ENCODE data around the gene SPTLC2.
"Not testable (repeated sequence)": the region's sequence is repeated elsewhere in the genome, so short reads cannot be mapped to it uniquely, and the experiment has no call there.

SPTLC2 gene

DNA sequence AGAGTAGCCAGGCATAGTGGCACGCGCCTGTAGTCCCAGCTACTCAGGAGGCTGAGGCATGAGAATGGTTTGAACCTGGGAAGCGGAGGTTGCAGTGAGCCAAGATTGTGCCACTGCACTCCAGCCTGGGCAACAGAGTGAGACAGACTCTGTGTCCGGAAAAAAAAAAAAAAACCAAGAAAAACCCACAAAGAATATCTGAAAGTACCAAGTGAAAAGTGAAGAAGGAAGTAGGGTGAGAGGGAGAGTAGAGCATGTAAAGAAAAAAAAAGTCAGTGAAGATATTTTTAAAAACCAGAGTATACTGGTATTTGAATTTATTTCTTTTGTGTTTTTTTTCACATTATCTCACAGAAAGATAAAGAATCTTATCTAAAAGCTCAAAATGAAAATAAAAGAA is 74.5 kb downstream of the SPTLC2 start:
- no peak for DNase-seq (ENCODE audit: low read depth, low spot score)
- in situ Hi-C loops (cut with HindIII; ENCODE audit: low sequenced_read_pairs), result no loop called here
- TF ChIP-seq, protein P1, sequence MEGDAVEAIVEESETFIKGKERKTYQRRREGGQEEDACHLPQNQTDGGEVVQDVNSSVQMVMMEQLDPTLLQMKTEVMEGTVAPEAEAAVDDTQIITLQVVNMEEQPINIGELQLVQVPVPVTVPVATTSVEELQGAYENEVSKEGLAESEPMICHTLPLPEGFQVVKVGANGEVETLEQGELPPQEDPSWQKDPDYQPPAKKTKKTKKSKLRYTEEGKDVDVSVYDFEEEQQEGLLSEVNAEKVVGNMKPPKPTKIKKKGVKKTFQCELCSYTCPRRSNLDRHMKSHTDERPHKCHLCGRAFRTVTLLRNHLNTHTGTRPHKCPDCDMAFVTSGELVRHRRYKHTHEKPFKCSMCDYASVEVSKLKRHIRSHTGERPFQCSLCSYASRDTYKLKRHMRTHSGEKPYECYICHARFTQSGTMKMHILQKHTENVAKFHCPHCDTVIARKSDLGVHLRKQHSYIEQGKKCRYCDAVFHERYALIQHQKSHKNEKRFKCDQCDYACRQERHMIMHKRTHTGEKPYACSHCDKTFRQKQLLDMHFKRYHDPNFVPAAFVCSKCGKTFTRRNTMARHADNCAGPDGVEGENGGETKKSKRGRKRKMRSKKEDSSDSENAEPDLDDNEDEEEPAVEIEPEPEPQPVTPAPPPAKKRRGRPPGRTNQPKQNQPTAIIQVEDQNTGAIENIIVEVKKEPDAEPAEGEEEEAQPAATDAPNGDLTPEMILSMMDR (IDR thresholded peaks at IDR 0.05; ENCODE audit: low read depth, low read length), result no peak
- H3K4me3 ChIP-seq (ENCODE audit: low read depth, low read length), result no peak overlapping the region

DNA sequence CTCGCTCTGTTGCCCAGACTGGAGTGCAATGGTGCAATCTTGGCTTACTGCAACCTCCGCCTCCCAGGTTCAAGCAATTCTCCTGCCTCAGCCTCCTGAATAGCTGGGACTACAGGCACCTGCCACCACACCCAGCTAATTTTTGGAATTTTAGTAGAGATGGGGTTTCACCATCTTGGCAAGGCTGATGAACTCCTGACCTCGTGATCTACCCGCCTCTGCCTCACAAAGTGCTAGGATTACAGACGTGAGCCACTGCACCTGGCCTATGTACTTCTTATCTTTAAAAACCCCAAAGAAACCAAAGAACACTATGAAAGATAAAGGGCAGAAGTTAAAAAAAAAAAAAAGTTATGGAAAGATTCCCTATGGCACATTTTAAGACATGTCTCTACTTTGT is 79.5 kb downstream of the SPTLC2 start:
- in situ Hi-C loops (cut with HindIII; ENCODE audit: low sequenced_read_pairs), result not testable (repeated sequence)

DNA sequence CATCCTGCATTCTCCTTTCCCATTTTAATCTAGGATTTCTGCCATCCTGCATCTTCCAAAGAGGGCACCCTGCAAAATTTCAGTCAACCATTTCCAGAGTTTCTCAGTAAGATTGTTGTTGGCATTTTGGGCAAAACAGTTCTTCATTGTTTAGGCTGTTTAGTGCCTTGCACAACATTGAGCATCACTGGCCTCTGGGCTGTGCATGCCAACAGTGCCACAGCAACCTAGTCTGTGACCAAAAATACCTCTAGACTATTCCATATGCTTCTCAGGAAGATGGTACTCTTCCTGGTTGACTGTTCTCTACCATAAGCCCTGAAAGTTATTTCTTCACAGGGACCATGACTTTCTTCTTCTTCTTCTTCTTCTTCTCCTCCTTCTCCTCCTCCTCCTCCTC is 85.4 kb downstream of the SPTLC2 start:
- in situ Hi-C loops (cut with HindIII; ENCODE audit: low sequenced_read_pairs), result no loop called here
- TF ChIP-seq, protein P1 (IDR thresholded peaks at IDR 0.05; ENCODE audit: low read depth, low read length), result no peak
- no peak for DNase-seq (ENCODE audit: low read depth, low spot score)
- no peak overlapping the region for H3K4me3 ChIP-seq (ENCODE audit: low read depth, low read length)

More for the DNA sequence above, 79.5 kb downstream of the SPTLC2 start:
- DNase-seq (ENCODE audit: low read depth, low spot score); H3K4me3 ChIP-seq (ENCODE audit: low read depth, low read length): not testable (repeated sequence)

DNA sequence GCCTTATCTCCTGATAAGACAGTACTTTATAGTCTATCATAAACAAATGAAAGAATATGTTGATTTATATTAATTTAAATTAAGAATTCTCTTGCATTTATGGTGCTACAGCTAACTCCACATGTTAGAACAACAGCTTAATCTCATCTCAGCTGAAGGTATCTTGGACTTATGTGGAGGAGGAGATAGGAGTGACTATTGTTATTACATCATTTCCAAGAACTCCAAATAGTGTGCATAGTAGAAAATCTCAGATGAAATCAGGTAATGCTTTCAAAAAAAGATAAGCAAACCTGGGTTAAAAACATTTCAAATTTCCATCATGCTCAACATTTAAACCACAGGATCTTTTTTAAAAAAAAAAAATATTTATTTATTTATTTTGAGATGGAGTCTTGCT is 86.5 kb downstream of the SPTLC2 start:
- in situ Hi-C loops (cut with HindIII; ENCODE audit: low sequenced_read_pairs), result no loop called here
- DNase-seq (ENCODE audit: low read depth, low spot score), result no peak
- TF ChIP-seq, protein P1 (IDR thresholded peaks at IDR 0.05; ENCODE audit: low read depth, low read length), result no peak
- no peak overlapping the region for H3K4me3 ChIP-seq (ENCODE audit: low read depth, low read length)

DNA sequence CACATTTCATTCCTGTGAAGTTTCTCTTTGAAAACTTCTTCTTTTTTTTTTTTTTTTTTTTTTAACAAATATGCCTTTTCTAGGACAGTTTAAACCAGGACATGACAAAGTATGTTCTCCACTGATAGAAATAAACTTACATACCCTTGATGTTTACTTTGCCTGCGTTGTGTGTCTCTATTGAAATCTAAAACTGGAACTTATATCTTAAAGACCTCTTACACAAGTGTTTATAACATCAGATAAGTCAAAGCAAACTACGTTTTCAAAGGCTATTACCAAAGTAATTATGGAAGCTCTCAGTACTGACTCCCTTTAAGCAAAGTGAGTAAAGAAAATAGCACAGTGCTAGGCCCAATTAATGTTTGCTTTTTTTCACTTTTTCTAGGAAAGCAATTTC is 87.2 kb downstream of the SPTLC2 start:
- no peak overlapping the region for H3K4me3 ChIP-seq (ENCODE audit: low read depth, low read length)
- in situ Hi-C loops (cut with HindIII; ENCODE audit: low sequenced_read_pairs), result no loop called here
- TF ChIP-seq, protein P1 (IDR thresholded peaks at IDR 0.05; ENCODE audit: low read depth, low read length), result no peak
- no peak for DNase-seq (ENCODE audit: low read depth, low spot score)

DNA sequence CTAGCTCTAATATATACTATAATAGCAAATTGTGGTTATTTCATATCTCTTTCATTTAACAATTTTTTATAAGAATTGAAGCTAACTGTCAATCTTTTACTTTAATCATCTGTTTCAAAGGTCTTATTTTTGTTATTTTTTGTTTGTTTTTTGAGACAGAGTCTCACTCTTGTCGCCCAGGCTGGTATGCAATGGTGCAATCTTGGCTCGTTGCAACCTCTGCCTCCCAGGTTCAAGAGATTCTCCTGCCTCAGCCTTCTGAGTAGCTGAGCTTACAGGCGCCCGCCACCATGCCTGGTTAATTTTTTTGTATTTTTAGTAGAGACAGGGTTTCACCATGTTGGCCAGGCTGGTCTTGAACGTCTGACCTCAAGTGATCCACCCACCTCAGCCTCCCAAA is 87.7 kb downstream of the SPTLC2 start:
- in situ Hi-C loops (cut with HindIII; ENCODE audit: low sequenced_read_pairs); H3K4me3 ChIP-seq (ENCODE audit: low read depth, low read length); DNase-seq (ENCODE audit: low read depth, low spot score): not testable (repeated sequence)

DNA sequence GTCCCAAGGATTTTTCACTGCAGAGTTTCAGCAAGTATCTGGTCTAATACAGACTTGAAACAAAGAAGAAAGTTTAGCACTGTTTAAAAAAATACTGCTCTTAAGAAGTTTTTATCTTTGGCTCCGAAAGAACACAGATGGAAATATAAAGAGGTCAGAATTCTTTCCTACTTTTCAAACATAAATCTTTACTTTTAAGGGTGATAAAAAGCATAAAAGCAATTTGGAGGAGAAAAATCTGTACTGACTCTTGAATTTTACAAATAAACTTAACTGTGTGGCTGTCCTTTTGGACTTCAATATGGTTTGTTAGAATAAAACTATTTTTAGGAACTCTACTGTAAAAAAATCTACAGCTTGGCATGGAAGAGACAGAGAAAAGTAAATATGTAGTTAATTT is 90.2 kb downstream of the SPTLC2 start:
- no peak overlapping the region for H3K4me3 ChIP-seq (ENCODE audit: low read depth, low read length)
- DNase-seq (ENCODE audit: low read depth, low spot score), result no peak
- in situ Hi-C loops (cut with HindIII; ENCODE audit: low sequenced_read_pairs), result no loop called here
- TF ChIP-seq, protein P1 (IDR thresholded peaks at IDR 0.05; ENCODE audit: low read depth, low read length), result no peak

DNA sequence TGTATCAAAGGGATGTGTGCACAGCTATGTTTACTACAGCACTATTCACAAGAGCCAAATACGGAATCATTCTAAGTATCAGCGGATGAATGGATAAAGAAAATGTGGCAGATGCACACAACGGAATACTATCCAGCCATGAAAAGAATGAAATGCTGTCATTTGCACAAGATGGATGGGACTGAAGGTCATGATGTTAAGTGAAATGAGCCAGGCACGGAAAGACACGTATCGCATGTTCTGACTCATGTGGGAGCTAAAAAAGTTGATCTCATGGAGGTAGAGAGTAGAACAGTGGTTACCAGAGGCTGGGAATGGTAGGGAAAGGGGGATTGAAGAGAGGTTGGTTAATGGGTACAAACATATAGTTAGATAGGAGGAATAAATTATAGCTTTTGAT is 91.9 kb downstream of the SPTLC2 start:
- H3K4me3 ChIP-seq (ENCODE audit: low read depth, low read length), result no peak overlapping the region
- in situ Hi-C loops (cut with HindIII; ENCODE audit: low sequenced_read_pairs), result no loop called here
- no peak for DNase-seq (ENCODE audit: low read depth, low spot score)
- TF ChIP-seq, protein P1 (IDR thresholded peaks at IDR 0.05; ENCODE audit: low read depth, low read length), result no peak

Data from astrocyte of the spinal cord (primary cell).